ENCODE results near the gene CHST3.
"Not testable (repeated sequence)": the region's sequence is repeated elsewhere in the genome, so short reads cannot be mapped to it uniquely, and the experiment has no call there.

CHST3 gene

GRCh38 chr10:71964098-71964742, at the start of gene CHST3:
Gene CHST3 (plus strand): TSS chr10:71964395. CDS start chr10:72005843, 41,448 bp downstream.
- H3K4me3 Mint-ChIP-seq: peak within 1 kb of the TSS; percentile 78 to 83
- peaks cover 5 to 13% of the 10 kb centered on the region in 2 donors for H3K4me1 Mint-ChIP-seq
- peak; percentile 78 to 79 for ATAC-seq (replicated peaks)
- no peak for DNase-seq
- peaks cover 0 to 3% of the 10 kb centered on the region in 2 donors for H3K36me3 Mint-ChIP-seq
- H3K9me3 Mint-ChIP-seq: peaks cover 0 to 1% of the 10 kb centered on the region in 2 donors
- H3K27ac Mint-ChIP-seq: peak within 1 kb of the TSS; percentile 42
- H3K27me3 Mint-ChIP-seq: peaks cover 62 to 79% of the 10 kb centered on the region in 2 donors

- DNase-seq (no peak), ATAC-seq (replicated peaks) (no peak)
- H3K36me3 Mint-ChIP-seq: peaks cover 0 to 3% of the 10 kb centered on the region in 2 donors
- H3K9me3 Mint-ChIP-seq: peaks cover 3 to 9% of the 10 kb centered on the region in 2 donors
- H3K27ac Mint-ChIP-seq: no peak overlapping the region
- no peak overlapping the region for H3K4me3 Mint-ChIP-seq
- H3K27me3 Mint-ChIP-seq: peaks cover 8 to 20% of the 10 kb centered on the region in 2 donors
- no peaks in the 10 kb centered on the region for H3K4me1 Mint-ChIP-seq
Observed at GRCh38 chr10:71916827-71917226, 47.4 kb upstream of the CHST3 start.

GRCh38 chr10:71918992-71919391, 45.2 kb upstream of the CHST3 start:
- no peak overlapping the region for H3K4me3 Mint-ChIP-seq
- H3K4me1 Mint-ChIP-seq: no peaks in the 10 kb centered on the region
- peaks cover 1 to 9% of the 10 kb centered on the region in 2 donors for H3K9me3 Mint-ChIP-seq
- H3K27me3 Mint-ChIP-seq: peaks cover 12 to 24% of the 10 kb centered on the region in 2 donors
- DNase-seq: no peak
- peaks cover 0 to 3% of the 10 kb centered on the region in 2 donors for H3K36me3 Mint-ChIP-seq
- no peak overlapping the region for H3K27ac Mint-ChIP-seq
- ATAC-seq (replicated peaks): no peak

- H3K27ac Mint-ChIP-seq; H3K9me3 Mint-ChIP-seq; H3K36me3 Mint-ChIP-seq; ATAC-seq (replicated peaks); H3K4me1 Mint-ChIP-seq; H3K4me3 Mint-ChIP-seq; DNase-seq: not testable (repeated sequence)
- H3K27me3 Mint-ChIP-seq: peaks cover 16 to 19% of the 10 kb centered on the region in 2 donors
Observed at GRCh38 chr10:71919956-71920539, 44.1 kb upstream of the CHST3 start.

GRCh38 chr10:71920540-71921323, 43.5 kb upstream of the CHST3 start:
- ATAC-seq (replicated peaks): no peak
- H3K36me3 Mint-ChIP-seq: peaks cover 0 to 3% of the 10 kb centered on the region in 2 donors
- H3K4me1 Mint-ChIP-seq: no peaks in the 10 kb centered on the region
- DNase-seq: no peak
- peaks cover 1 to 9% of the 10 kb centered on the region in 2 donors for H3K9me3 Mint-ChIP-seq
- peaks cover 16 to 19% of the 10 kb centered on the region in 2 donors for H3K27me3 Mint-ChIP-seq
- H3K4me3 Mint-ChIP-seq: no peak overlapping the region
- H3K27ac Mint-ChIP-seq: no peak overlapping the region

GRCh38 chr10:71921324-71922027, 42.7 kb upstream of the CHST3 start:
- Mint-ChIP-seq H3K4me1 (no peaks in the 10 kb centered on the region), H3K36me3 (no peaks in the 10 kb centered on the region), H3K9me3 (peaks cover 1 to 5% of the 10 kb centered on the region in 2 donors), H3K27me3 (peaks cover 16 to 19% of the 10 kb centered on the region in 2 donors), H3K27ac (no peak overlapping the region), H3K4me3 (no peak overlapping the region)
- no peak for DNase-seq
- ATAC-seq (replicated peaks): no peak

GRCh38 chr10:71923138-71923692, 41.0 kb upstream of the CHST3 start:
- Mint-ChIP-seq H3K27me3 (peaks cover 16 to 19% of the 10 kb centered on the region in 2 donors), H3K27ac (no peak overlapping the region), H3K36me3 (no peaks in the 10 kb centered on the region), H3K4me1 (no peaks in the 10 kb centered on the region), H3K4me3 (no peak overlapping the region), H3K9me3 (peaks cover 0 to 1% of the 10 kb centered on the region in 2 donors)
- ATAC-seq (replicated peaks) (no peak), DNase-seq (no peak)

- Mint-ChIP-seq H3K27ac (no peak overlapping the region), H3K4me3 (no peak overlapping the region), H3K9me3 (no peaks in the 10 kb centered on the region), H3K27me3 (peaks cover 16 to 19% of the 10 kb centered on the region in 2 donors), H3K36me3 (no peaks in the 10 kb centered on the region), H3K4me1 (no peaks in the 10 kb centered on the region)
- DNase-seq (no peak), ATAC-seq (replicated peaks) (no peak)
Observed at GRCh38 chr10:71924771-71925170, 39.4 kb upstream of the CHST3 start.

- Mint-ChIP-seq H3K9me3 (peaks cover under 1% of the 10 kb centered on the region in 2 donors), H3K36me3 (no peaks in the 10 kb centered on the region), H3K27ac (no peak overlapping the region), H3K4me3 (no peak overlapping the region), H3K27me3 (peaks cover 5 to 15% of the 10 kb centered on the region in 2 donors), H3K4me1 (no peaks in the 10 kb centered on the region)
- ATAC-seq (replicated peaks) (no peak), DNase-seq (no peak)
Observed at GRCh38 chr10:71927159-71927558, 37.0 kb upstream of the CHST3 start.

- Mint-ChIP-seq H3K4me1 (no peaks in the 10 kb centered on the region), H3K27me3 (peaks cover 4 to 17% of the 10 kb centered on the region in 2 donors), H3K36me3 (no peaks in the 10 kb centered on the region), H3K4me3 (no peak overlapping the region), H3K9me3 (peaks cover 2 to 3% of the 10 kb centered on the region in 2 donors), H3K27ac (no peak overlapping the region)
- ATAC-seq (replicated peaks) (no peak), DNase-seq (no peak)
Observed at GRCh38 chr10:71927776-71928592, 36.2 kb upstream of the CHST3 start.

- Mint-ChIP-seq H3K27ac (no peak overlapping the region), H3K27me3 (peaks cover 4 to 22% of the 10 kb centered on the region in 2 donors), H3K9me3 (peaks cover 5 to 9% of the 10 kb centered on the region in 2 donors), H3K4me3 (no peak overlapping the region), H3K4me1 (peaks cover 5 to 7% of the 10 kb centered on the region in 2 donors), H3K36me3 (peaks cover 6 to 7% of the 10 kb centered on the region in 2 donors)
- DNase-seq (no peak), ATAC-seq (replicated peaks) (no peak)
Observed at GRCh38 chr10:71931295-71931694, 32.9 kb upstream of the CHST3 start.

GRCh38 chr10:71933651-71934050, 30.5 kb upstream of the CHST3 start:
- Mint-ChIP-seq H3K27me3 (peaks cover 4 to 22% of the 10 kb centered on the region in 2 donors), H3K9me3 (peaks cover 11 to 15% of the 10 kb centered on the region in 2 donors), H3K27ac (peak overlapping the region; percentile 80), H3K4me1 (peaks cover 6 to 7% of the 10 kb centered on the region in 2 donors), H3K36me3 (peaks cover 8 to 12% of the 10 kb centered on the region in 2 donors), H3K4me3 (no peak overlapping the region)
- DNase-seq: peak; percentile 44
- ATAC-seq (replicated peaks): peak; percentile 83 to 93

- Mint-ChIP-seq H3K4me1 (peaks cover 13% of the 10 kb centered on the region in 2 donors), H3K27me3 (peaks cover 8 to 12% of the 10 kb centered on the region in 2 donors), H3K9me3 (peaks cover 21 to 23% of the 10 kb centered on the region in 2 donors), H3K27ac (no peak overlapping the region), H3K36me3 (peaks cover 17 to 20% of the 10 kb centered on the region in 2 donors), H3K4me3 (no peak overlapping the region)
- ATAC-seq (replicated peaks) (no peak), DNase-seq (no peak)
Observed at GRCh38 chr10:71938211-71938610, 26.0 kb upstream of the CHST3 start.
